ENCODE results near the gene PPP1R16B. TPM values are rescaled to one million over a fixed set of nuclear protein-coding genes. Genes with fewer than 3 reads are reported as not detected.

The PPP1R16B gene
- total RNA-seq, 5 donors from 2014 or later (not counting 1 experiment from before 2014, with no cell fraction given), result 32.0 to 58.5 (median 50.2) TPM

- Mint-ChIP-seq H3K27me3 (no peaks in the 10 kb centered on the region), H3K36me3 (no peaks in the 10 kb centered on the region), H3K9me3 (no peaks in the 10 kb centered on the region), H3K4me3 (peak within 1 kb of the TSS; percentile 75 to 83 (median 77)), H3K4me1 (peaks cover 23 to 31% (median 28%) of the 10 kb centered on the region in 3 donors), H3K27ac (peak within 1 kb of the TSS; percentile 39 to 75)
- peak within 1 kb of the TSS; percentile 59 to 70 for H3K4me3 ChIP-seq (ENCODE audit: control insufficient read depth in 1 of 2, extremely low read depth in 1 of 2, low read length in 1 of 2)
- ChIA-PET CTCF (interaction anchor here in 1 of 2 donors (0.6 to 1.3 kb wide), 2 partner anchors 36 to 86 kb away, joined by 4 to 16 read pairs; partner anchors contain the start of gene DHX35), POLR2A (interaction anchor here in 1 of 2 donors (0.6 kb wide), 2 partner anchors 90 to 182 kb away, joined by 3 read pairs; no protein-coding TSS in a partner anchor)
- peak within 1 kb of the TSS; percentile 36 for H3K27ac ChIP-seq (ENCODE audit: low read length)
- peak; percentile 93 to 95 (median 94) for ATAC-seq (replicated peaks in 1 of 4)
- H3K27me3 ChIP-seq (replicated peaks in 1 of 2; ENCODE audit: control insufficient read depth in 2 of 2, extremely low read depth in 1 of 2, insufficient read depth in 2 of 2, low read length in 1 of 2), result peaks cover 0 to 4% of the 10 kb centered on the region in 2 experiments
- H3K4me1 ChIP-seq (ENCODE audit: control insufficient read depth in 1 of 2, extremely low read depth in 1 of 2, insufficient read depth in 2 of 2, low read length in 2 of 2), result peaks cover 0 to 38% of the 10 kb centered on the region in 2 experiments
- peak; percentile 79 to 96 (median 91) for DNase-seq
- peaks cover 0 to 5% of the 10 kb centered on the region in 2 donors for H3K36me3 ChIP-seq (ENCODE audit: control insufficient read depth in 2 of 2, extremely low read depth in 1 of 2, insufficient read depth in 1 of 2, low read length in 1 of 2)
- WGBS (ENCODE audit: insufficient coverage), result under 1% methylated on average over 94 of the region's 95 CpGs
- no peaks in the 10 kb centered on the region for H3K9me3 ChIP-seq
Measured at GRCh38 chr20:38926142-38926933, 120.8 kb downstream of the PPP1R16B start, which contains the start of gene FAM83D. FAM83D (plus strand) TSS chr20:38926417; CDS start chr20:38926443, 26 bp downstream.

- peak overlapping the region; percentile 59 to 70 for H3K4me3 ChIP-seq (ENCODE audit: control insufficient read depth in 1 of 2, extremely low read depth in 1 of 2, low read length in 1 of 2)
- H3K27ac ChIP-seq (ENCODE audit: low read length), result no peak overlapping the region
- WGBS (ENCODE audit: insufficient coverage), result 14% methylated on average over 17 of the region's 27 CpGs
- Mint-ChIP-seq H3K27ac (peak overlapping the region; percentile 39 to 48), H3K4me3 (peak overlapping the region; percentile 75 to 83 (median 77)), H3K36me3 (no peaks in the 10 kb centered on the region), H3K27me3 (no peaks in the 10 kb centered on the region), H3K9me3 (no peaks in the 10 kb centered on the region), H3K4me1 (peaks cover 23 to 31% (median 28%) of the 10 kb centered on the region in 3 donors)
- DNase-seq, result no peak
- CTCF ChIA-PET, result interaction anchor here in 1 of 2 donors (1.3 kb wide), 1 partner anchor 35 kb away, joined by 16 read pairs; the partner anchor contains the start of gene DHX35
- no peak for ATAC-seq (replicated peaks in 1 of 4)
- peaks cover 0 to 2% of the 10 kb centered on the region in 2 donors for H3K36me3 ChIP-seq (ENCODE audit: control insufficient read depth in 2 of 2, extremely low read depth in 1 of 2, insufficient read depth in 1 of 2, low read length in 1 of 2)
- H3K9me3 ChIP-seq, result no peaks in the 10 kb centered on the region
- POLR2A ChIA-PET, result interaction anchor here in 1 of 2 donors (0.6 to 0.8 kb wide), 3 partner anchors 91 to 500 kb away, joined by 3 to 5 read pairs (median 3); no protein-coding TSS in a partner anchor
- H3K27me3 ChIP-seq (replicated peaks in 1 of 2; ENCODE audit: control insufficient read depth in 2 of 2, extremely low read depth in 1 of 2, insufficient read depth in 2 of 2, low read length in 1 of 2), result peaks cover 0 to 4% of the 10 kb centered on the region in 2 experiments
- H3K4me1 ChIP-seq (ENCODE audit: control insufficient read depth in 1 of 2, extremely low read depth in 1 of 2, insufficient read depth in 2 of 2, low read length in 2 of 2), result peaks cover 0 to 38% of the 10 kb centered on the region in 2 experiments
Measured at GRCh38 chr20:38926934-38927616, 121.6 kb downstream of the PPP1R16B start.

GRCh38 chr20:38927902-38928578 lies 122.5 kb downstream of the PPP1R16B start:
- 46% methylated on average over 5 of the region's 5 CpGs for WGBS (ENCODE audit: insufficient coverage)
- Mint-ChIP-seq H3K4me1 (peaks cover 23 to 31% (median 28%) of the 10 kb centered on the region in 3 donors), H3K27me3 (no peaks in the 10 kb centered on the region), H3K9me3 (no peaks in the 10 kb centered on the region), H3K27ac (no peak overlapping the region), H3K36me3 (no peaks in the 10 kb centered on the region), H3K4me3 (peak overlapping the region; percentile 75 to 83 (median 77))
- H3K4me1 ChIP-seq (ENCODE audit: control insufficient read depth in 1 of 2, extremely low read depth in 1 of 2, insufficient read depth in 2 of 2, low read length in 2 of 2), result peaks cover 0 to 38% of the 10 kb centered on the region in 2 experiments
- ChIA-PET POLR2A (interaction anchor here in 1 of 2 donors (0.8 kb wide), 1 partner anchor 500 kb away, joined by 5 read pairs; no protein-coding TSS in a partner anchor), CTCF (no interaction called here)
- DNase-seq (no peak), ATAC-seq (replicated peaks in 1 of 4) (no peak)
- H3K9me3 ChIP-seq, result no peaks in the 10 kb centered on the region
- H3K36me3 ChIP-seq (ENCODE audit: control insufficient read depth in 2 of 2, extremely low read depth in 1 of 2, insufficient read depth in 1 of 2, low read length in 1 of 2), result no peaks in the 10 kb centered on the region
- H3K27me3 ChIP-seq (replicated peaks in 1 of 2; ENCODE audit: control insufficient read depth in 2 of 2, extremely low read depth in 1 of 2, insufficient read depth in 2 of 2, low read length in 1 of 2), result peaks cover 0 to 4% of the 10 kb centered on the region in 2 experiments
- H3K27ac ChIP-seq (ENCODE audit: low read length), result no peak overlapping the region
- no peak overlapping the region for H3K4me3 ChIP-seq (ENCODE audit: control insufficient read depth in 1 of 2, extremely low read depth in 1 of 2, low read length in 1 of 2)

GRCh38 chr20:38930242-38930569 lies 124.7 kb downstream of the PPP1R16B start:
- Mint-ChIP-seq H3K4me1 (peaks cover 23 to 26% (median 25%) of the 10 kb centered on the region in 3 donors), H3K9me3 (no peaks in the 10 kb centered on the region), H3K4me3 (no peak overlapping the region), H3K27ac (no peak overlapping the region), H3K36me3 (no peaks in the 10 kb centered on the region), H3K27me3 (no peaks in the 10 kb centered on the region)
- peaks cover 0 to 4% of the 10 kb centered on the region in 2 experiments for H3K27me3 ChIP-seq (replicated peaks in 1 of 2; ENCODE audit: control insufficient read depth in 2 of 2, extremely low read depth in 1 of 2, insufficient read depth in 2 of 2, low read length in 1 of 2)
- CTCF ChIA-PET, result interaction anchor here (0.6 to 1.5 kb wide), 2 partner anchors 94 to 146 kb away, joined by 3 to 4 read pairs; no protein-coding TSS in a partner anchor
- no CpG with 5 or more reads among the region's 1 CpG for WGBS (ENCODE audit: insufficient coverage)
- ATAC-seq (replicated peaks in 1 of 4), result no peak
- H3K4me3 ChIP-seq (ENCODE audit: control insufficient read depth in 1 of 2, extremely low read depth in 1 of 2, low read length in 1 of 2), result no peak overlapping the region
- POLR2A ChIA-PET, result interaction anchor here in 1 of 2 donors (0.6 kb wide), 1 partner anchor 64 kb away, joined by 3 read pairs; no protein-coding TSS in a partner anchor
- no peaks in the 10 kb centered on the region for H3K36me3 ChIP-seq (ENCODE audit: control insufficient read depth in 2 of 2, extremely low read depth in 1 of 2, insufficient read depth in 1 of 2, low read length in 1 of 2)
- peaks cover 0 to 38% of the 10 kb centered on the region in 2 experiments for H3K4me1 ChIP-seq (ENCODE audit: control insufficient read depth in 1 of 2, extremely low read depth in 1 of 2, insufficient read depth in 2 of 2, low read length in 2 of 2)
- H3K27ac ChIP-seq (ENCODE audit: low read length), result no peak overlapping the region
- DNase-seq, result no peak
- no peaks in the 10 kb centered on the region for H3K9me3 ChIP-seq

GRCh38 chr20:38931984-38932383 lies 126.5 kb downstream of the PPP1R16B start:
- H3K27ac Mint-ChIP-seq, result no peak overlapping the region
- H3K36me3 Mint-ChIP-seq, result no peaks in the 10 kb centered on the region
- Histone ChIP-seq H3K27me3 (replicated peaks in 1 of 2; ENCODE audit: control insufficient read depth in 2 of 2, extremely low read depth in 1 of 2, insufficient read depth in 2 of 2, low read length in 1 of 2) (peaks cover 0 to 4% of the 10 kb centered on the region in 2 experiments), H3K27ac (ENCODE audit: low read length) (no peak overlapping the region), H3K4me3 (ENCODE audit: control insufficient read depth in 1 of 2, extremely low read depth in 1 of 2, low read length in 1 of 2) (no peak overlapping the region), H3K9me3 (no peaks in the 10 kb centered on the region), H3K4me1 (ENCODE audit: control insufficient read depth in 1 of 2, extremely low read depth in 1 of 2, insufficient read depth in 2 of 2, low read length in 2 of 2) (peaks cover 0 to 28% of the 10 kb centered on the region in 2 experiments), H3K36me3 (ENCODE audit: control insufficient read depth in 2 of 2, extremely low read depth in 1 of 2, insufficient read depth in 1 of 2, low read length in 1 of 2) (no peaks in the 10 kb centered on the region)
- ChIA-PET POLR2A (no interaction called here), CTCF (no interaction called here)
- H3K4me3 Mint-ChIP-seq, result no peak overlapping the region
- 96% methylated on average over 4 of the region's 4 CpGs for WGBS (ENCODE audit: insufficient coverage)
- H3K4me1 Mint-ChIP-seq, result peaks cover 19 to 20% (median 20%) of the 10 kb centered on the region in 3 donors
- DNase-seq (no peak), ATAC-seq (replicated peaks in 1 of 4) (no peak)
- no peaks in the 10 kb centered on the region for H3K9me3 Mint-ChIP-seq
- H3K27me3 Mint-ChIP-seq, result no peaks in the 10 kb centered on the region

Data from T-cell (primary cell).